ENCODE data around the gene TLE3. TPM values are rescaled to one million over a fixed set of nuclear protein-coding genes. Genes with fewer than 3 reads are reported as not detected.

The TLE3 gene
- total RNA-seq, 2 donors from 2014 or later: 65.4 to 85.1 TPM

- H3K27ac ChIP-seq: no peak overlapping the region
- no peak for DNase-seq
- no peak overlapping the region for H3K9ac ChIP-seq (ENCODE audit: low read depth in 2 of 2, low read length in 2 of 2)
- TF ChIP-seq, protein P1, sequence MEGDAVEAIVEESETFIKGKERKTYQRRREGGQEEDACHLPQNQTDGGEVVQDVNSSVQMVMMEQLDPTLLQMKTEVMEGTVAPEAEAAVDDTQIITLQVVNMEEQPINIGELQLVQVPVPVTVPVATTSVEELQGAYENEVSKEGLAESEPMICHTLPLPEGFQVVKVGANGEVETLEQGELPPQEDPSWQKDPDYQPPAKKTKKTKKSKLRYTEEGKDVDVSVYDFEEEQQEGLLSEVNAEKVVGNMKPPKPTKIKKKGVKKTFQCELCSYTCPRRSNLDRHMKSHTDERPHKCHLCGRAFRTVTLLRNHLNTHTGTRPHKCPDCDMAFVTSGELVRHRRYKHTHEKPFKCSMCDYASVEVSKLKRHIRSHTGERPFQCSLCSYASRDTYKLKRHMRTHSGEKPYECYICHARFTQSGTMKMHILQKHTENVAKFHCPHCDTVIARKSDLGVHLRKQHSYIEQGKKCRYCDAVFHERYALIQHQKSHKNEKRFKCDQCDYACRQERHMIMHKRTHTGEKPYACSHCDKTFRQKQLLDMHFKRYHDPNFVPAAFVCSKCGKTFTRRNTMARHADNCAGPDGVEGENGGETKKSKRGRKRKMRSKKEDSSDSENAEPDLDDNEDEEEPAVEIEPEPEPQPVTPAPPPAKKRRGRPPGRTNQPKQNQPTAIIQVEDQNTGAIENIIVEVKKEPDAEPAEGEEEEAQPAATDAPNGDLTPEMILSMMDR (IDR thresholded peaks at IDR 0.05): no peak
- no peaks in the 10 kb centered on the region for H3K36me3 ChIP-seq
- H3K27me3 ChIP-seq: no peaks in the 10 kb centered on the region
- H3K4me1 ChIP-seq: no peaks in the 10 kb centered on the region
- H3K9me3 ChIP-seq: no peaks in the 10 kb centered on the region
- intact Hi-C loops (cut with DNase I): no loop called here
- no peak overlapping the region for H3K4me3 ChIP-seq
Observed at GRCh38 chr15:70008697-70009290, 88.9 kb downstream of the TLE3 start.

DNA sequence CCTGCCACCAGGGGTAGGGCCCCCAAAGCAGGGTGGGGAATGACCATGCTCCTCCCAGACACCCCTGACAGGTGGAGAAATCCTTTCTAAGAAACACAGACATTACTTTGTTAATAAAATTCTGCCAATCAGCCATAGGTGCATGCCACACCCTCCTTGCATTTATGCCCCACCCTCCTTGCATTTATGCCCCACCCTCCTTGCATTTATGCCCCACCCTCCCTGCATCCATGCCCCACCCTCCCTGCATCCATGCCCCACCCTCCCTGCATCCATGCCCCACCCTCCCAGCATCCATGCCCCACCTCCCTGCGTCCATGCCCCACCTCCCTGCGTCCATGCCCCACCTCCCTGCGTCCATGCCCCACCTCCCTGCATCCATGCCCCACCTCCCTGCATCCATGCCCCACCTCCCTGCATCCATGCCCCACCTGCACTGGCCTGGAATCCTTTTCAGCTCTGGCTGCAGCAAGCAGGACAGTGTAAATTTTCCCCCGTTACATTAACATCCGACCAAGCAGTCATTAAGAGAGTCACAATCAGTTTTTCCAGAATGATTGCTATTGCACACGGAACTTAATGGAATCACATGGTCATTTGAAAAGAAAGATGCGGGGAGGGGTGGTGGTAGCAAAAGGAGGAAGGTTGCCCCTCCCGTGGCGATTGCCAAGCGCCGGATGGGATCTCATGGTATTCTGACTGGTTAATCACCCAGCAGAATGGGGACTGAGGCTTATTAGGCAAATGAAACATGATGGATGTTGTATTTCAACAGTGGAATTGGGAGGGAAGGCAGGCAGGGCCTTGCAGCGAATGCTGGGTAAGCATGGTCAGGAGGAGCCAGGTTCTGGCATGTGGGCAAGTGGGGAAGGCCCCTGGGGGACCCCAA, 91.2 kb downstream of the TLE3 start:
- Histone ChIP-seq H3K9me3 (no peaks in the 10 kb centered on the region), H3K4me1 (no peaks in the 10 kb centered on the region), H3K4me3 (no peak overlapping the region), H3K9ac (ENCODE audit: low read depth in 2 of 2, low read length in 2 of 2) (no peak overlapping the region), H3K36me3 (no peaks in the 10 kb centered on the region), H3K27ac (no peak overlapping the region), H3K27me3 (no peaks in the 10 kb centered on the region)
- no peak for DNase-seq
- intact Hi-C loops (cut with DNase I): no loop called here
- TF ChIP-seq, protein P1 (IDR thresholded peaks at IDR 0.05): no peak

GRCh38 chr15:70004826-70005225, 92.9 kb downstream of the TLE3 start:
- intact Hi-C loops (cut with DNase I): no loop called here
- Histone ChIP-seq H3K9ac (ENCODE audit: low read depth in 2 of 2, low read length in 2 of 2) (no peak overlapping the region), H3K27me3 (no peaks in the 10 kb centered on the region), H3K27ac (no peak overlapping the region), H3K4me1 (no peaks in the 10 kb centered on the region), H3K36me3 (no peaks in the 10 kb centered on the region), H3K4me3 (no peak overlapping the region), H3K9me3 (no peaks in the 10 kb centered on the region)
- no peak for DNase-seq
- TF ChIP-seq, protein P1 (IDR thresholded peaks at IDR 0.05): no peak

DNA sequence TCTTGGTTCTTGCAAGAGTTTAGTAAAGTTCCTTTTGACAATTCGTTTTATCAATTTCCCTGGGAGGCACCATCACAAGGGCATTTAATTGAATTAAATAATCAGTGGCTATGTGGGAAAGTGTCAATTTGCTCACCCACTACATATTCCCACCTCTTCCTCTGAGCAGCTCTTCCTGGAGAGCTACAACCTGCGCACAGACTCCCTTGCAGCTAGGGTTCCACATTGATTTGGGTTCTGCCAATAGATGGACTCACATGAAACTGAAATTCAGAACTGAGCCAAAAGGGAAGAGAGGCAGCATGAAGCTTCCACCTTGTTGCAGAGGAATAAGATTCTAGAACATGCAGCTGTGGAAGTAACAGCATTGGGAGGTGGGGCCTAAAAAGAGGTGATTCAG, 94.8 kb downstream of the TLE3 start:
- Histone ChIP-seq H3K4me3 (no peak overlapping the region), H3K9me3 (no peaks in the 10 kb centered on the region), H3K36me3 (no peaks in the 10 kb centered on the region), H3K9ac (ENCODE audit: low read depth in 2 of 2, low read length in 2 of 2) (no peak overlapping the region), H3K4me1 (no peaks in the 10 kb centered on the region), H3K27ac (no peak overlapping the region), H3K27me3 (no peaks in the 10 kb centered on the region)
- TF ChIP-seq, protein P1 (IDR thresholded peaks at IDR 0.05): no peak
- no peak for DNase-seq
- intact Hi-C loops (cut with DNase I): no loop called here

GRCh38 chr15:70001859-70002258, 95.9 kb downstream of the TLE3 start:
- Histone ChIP-seq H3K36me3 (no peaks in the 10 kb centered on the region), H3K27ac (no peak overlapping the region), H3K9me3 (no peaks in the 10 kb centered on the region), H3K9ac (ENCODE audit: low read depth in 2 of 2, low read length in 2 of 2) (no peak overlapping the region), H3K27me3 (no peaks in the 10 kb centered on the region), H3K4me3 (no peak overlapping the region), H3K4me1 (no peaks in the 10 kb centered on the region)
- DNase-seq: no peak
- intact Hi-C loops (cut with DNase I): no loop called here
- TF ChIP-seq, protein P1 (IDR thresholded peaks at IDR 0.05): no peak
